ENCODE results near the gene GRIN1. TPM values are rescaled to one million over a fixed set of nuclear protein-coding genes. Genes with fewer than 3 reads are reported as not detected.

GRIN1 gene
- total and polyA plus RNA-seq, 8 donors, result 0.25 to 0.55 (median 0.31) TPM; not detected in 5

GRCh38 chr9:137176302-137177182 is 37.6 kb downstream of the GRIN1 start:
- Histone ChIP-seq H3K36me3 (peaks cover 34 to 50% (median 41%) of the 10 kb centered on the region in 4 donors), H3K9me3 (no peaks in the 10 kb centered on the region), H3K4me1 (peaks cover 18 to 44% (median 39%) of the 10 kb centered on the region in 4 donors), H3K4me3 (no peak overlapping the region), H3K27me3 (peaks cover 0 to 31% (median 16%) of the 10 kb centered on the region in 3 donors), H3K27ac (no peak overlapping the region)
- intact Hi-C loops (cut with DNase I; ENCODE audit: low total_unique reads), result no loop called here
- peak; percentile 53 to 73 for DNase-seq
- peak in 4 of 7 experiments; percentile 35 to 49 (median 40) for TF ChIP-seq CTCF (IDR thresholded peaks at IDR 0.05)
- no peak for TF ChIP-seq EP300 (IDR thresholded peaks at IDR 0.05)
- TF ChIP-seq POLR2A (IDR thresholded peaks at IDR 0.05), result no peak
- WGBS, 5 donors, result 47 to 56% (median 51%) methylated on average over 17 of the region's 17 CpGs

GRCh38 chr9:137178201-137178938 is 39.4 kb downstream of the GRIN1 start:
- intact Hi-C loops (cut with DNase I; ENCODE audit: low total_unique reads), result no loop called here
- peaks cover 52 to 69% (median 60%) of the 10 kb centered on the region in 4 donors for H3K36me3 ChIP-seq
- H3K27me3 ChIP-seq, result peaks cover 0 to 13% (median under 1%) of the 10 kb centered on the region in 3 donors
- H3K27ac ChIP-seq, result no peak overlapping the region
- no peak overlapping the region for H3K4me3 ChIP-seq
- H3K4me1 ChIP-seq, result peaks cover 10 to 30% (median 25%) of the 10 kb centered on the region in 4 donors
- no peak for TF ChIP-seq POLR2AphosphoS5 (IDR thresholded peaks at IDR 0.05)
- no peak for TF ChIP-seq POLR2A (IDR thresholded peaks at IDR 0.05)
- TF ChIP-seq EP300 (IDR thresholded peaks at IDR 0.05), result no peak
- no peak for TF ChIP-seq CTCF (IDR thresholded peaks at IDR 0.05)
- H3K9me3 ChIP-seq, result no peaks in the 10 kb centered on the region
- WGBS, 5 donors, result 90 to 96% (median 91%) methylated on average over 15 to 23 of the region's 23 CpGs
- DNase-seq, result no peak

- DNase-seq, result no peak
- Histone ChIP-seq H3K4me1 (peaks cover 10 to 26% (median 18%) of the 10 kb centered on the region in 4 donors), H3K9me3 (no peaks in the 10 kb centered on the region), H3K36me3 (peaks cover 59 to 76% (median 67%) of the 10 kb centered on the region in 4 donors), H3K4me3 (no peak overlapping the region), H3K27me3 (peaks cover 0 to 6% (median 0%) of the 10 kb centered on the region in 3 donors), H3K27ac (no peak overlapping the region)
- TF ChIP-seq POLR2AphosphoS5 (IDR thresholded peaks at IDR 0.05) (no peak), CTCF (IDR thresholded peaks at IDR 0.05) (no peak), EP300 (IDR thresholded peaks at IDR 0.05) (no peak), POLR2A (IDR thresholded peaks at IDR 0.05) (no peak)
- intact Hi-C loops (cut with DNase I; ENCODE audit: low total_unique reads), result no loop called here
- WGBS, 5 donors, result 91 to 93% (median 92%) methylated on average over 17 to 19 of the region's 19 CpGs
Observed at GRCh38 chr9:137178939-137179630, 40.1 kb downstream of the GRIN1 start.

- WGBS, 5 donors, result 88 to 99% (median 97%) methylated on average over 11 to 17 of the region's 17 CpGs
- no peak overlapping the region for H3K4me3 ChIP-seq
- peaks cover 66 to 83% (median 74%) of the 10 kb centered on the region in 4 donors for H3K36me3 ChIP-seq
- TF ChIP-seq POLR2A (IDR thresholded peaks at IDR 0.05), result no peak
- TF ChIP-seq POLR2AphosphoS5 (IDR thresholded peaks at IDR 0.05), result no peak
- no peak for TF ChIP-seq CTCF (IDR thresholded peaks at IDR 0.05)
- TF ChIP-seq EP300 (IDR thresholded peaks at IDR 0.05), result no peak
- no peak for DNase-seq
- H3K27ac ChIP-seq, result no peak overlapping the region
- no peaks in the 10 kb centered on the region for H3K9me3 ChIP-seq
- intact Hi-C loops (cut with DNase I; ENCODE audit: low total_unique reads), result loop anchor here (10.0 kb wide), 2 partner anchors 55 to 65 kb away; partner anchors contain the start of genes DPP7 and SLC34A3
- H3K4me1 ChIP-seq, result peaks cover 5 to 22% (median 13%) of the 10 kb centered on the region in 4 donors
- H3K27me3 ChIP-seq, result no peaks in the 10 kb centered on the region
Observed at GRCh38 chr9:137179761-137180160, 40.8 kb downstream of the GRIN1 start.
